Bronchial epithelial cell (primary cell): ENCODE results near the gene FAM53B. TPM values are rescaled to one million over a fixed set of nuclear protein-coding genes. Genes with fewer than 3 reads are reported as not detected.
"Not testable (repeated sequence)": the region's sequence is repeated elsewhere in the genome, so short reads cannot be mapped to it uniquely, and the experiment has no call there.

Source experiments
- DNase-seq: peaks from one replicate; pipeline ENCODE4 v3.0.0-alpha.2; 2010; ENCODE audit warnings: low read depth
- FAIRE-seq: peaks from 2 replicates; lab custom pipeline; 2011; peaks lifted over from hg19 to GRCh38; lab: Jason Lieb, UNC
- H3K27me3 ChIP-seq: 2 replicates; pipeline ENCODE4 v1.5.1; 2011; ENCODE audit warnings: low read length; ENCODE audit not compliant: control insufficient read depth, insufficient read depth
- H3K36me3 ChIP-seq: 2 replicates; pipeline ENCODE4 v1.5.1; 2011; ENCODE audit warnings: low read length; ENCODE audit not compliant: control insufficient read depth, insufficient read depth
- H3K4me3 ChIP-seq: 2 replicates; pipeline ENCODE4 v1.5.1; 2011; ENCODE audit warnings: mild to moderate bottlenecking, low read depth, low read length, control low read depth
- total RNA-seq: library from RNA; depleted of rRNA; stranded (reverse); fragments of >200 nt; gene quantifications from 2 replicates; pipeline ENCODE4 v1.2.1, GENCODE V29; 2014
- TF ChIP-seq, protein P1 (sequence below): IDR thresholded peaks from 2 replicates; pipeline ENCODE4 v1.5.1; 2011; ENCODE audit warnings: mild to moderate bottlenecking, moderate library complexity, low read length, control low read depth, inconsistent platforms; ENCODE audit not compliant: insufficient read depth, severe bottlenecking

FAM53B gene
- total RNA-seq, 1 donor from 2014 or later: 19.5 TPM

DNA sequence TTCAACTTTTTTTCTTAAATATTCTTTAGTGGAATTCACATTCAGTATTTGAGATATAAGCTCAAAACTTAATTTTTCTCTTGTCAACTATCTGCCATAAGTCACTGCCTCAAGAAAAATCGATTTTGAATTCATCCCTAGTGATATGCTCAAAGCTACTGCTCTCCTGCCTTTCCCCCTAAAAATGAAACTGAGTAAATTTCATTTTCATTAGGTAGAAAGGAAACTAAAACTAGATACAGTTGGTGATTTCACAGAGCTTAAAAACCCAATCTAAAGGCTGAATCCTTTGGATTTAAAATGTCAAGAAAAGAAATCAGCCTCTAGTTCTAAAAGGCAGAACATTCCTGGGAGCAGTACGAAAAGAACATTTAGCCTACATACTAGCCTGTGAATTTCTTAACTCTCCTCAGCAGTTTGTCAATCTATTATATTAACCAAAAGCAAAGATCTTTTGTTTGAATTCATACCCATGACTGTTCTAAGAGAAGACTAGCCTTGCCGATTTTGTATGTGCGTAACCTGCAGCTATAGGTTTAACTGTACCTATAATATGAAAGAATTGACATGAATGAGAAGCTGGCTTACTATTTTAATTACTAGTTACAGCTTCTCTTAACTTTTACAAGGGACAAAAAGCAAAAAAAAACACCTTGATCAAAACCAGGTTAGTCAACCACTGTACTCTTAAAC is 4.9 kb upstream of the FAM53B start:
- Histone ChIP-seq H3K4me3 (no peak overlapping the region), H3K27me3 (no peaks in the 10 kb centered on the region), H3K36me3 (no peaks in the 10 kb centered on the region)
- DNase-seq (no peak), FAIRE-seq (no peak)
- TF ChIP-seq, protein P1, sequence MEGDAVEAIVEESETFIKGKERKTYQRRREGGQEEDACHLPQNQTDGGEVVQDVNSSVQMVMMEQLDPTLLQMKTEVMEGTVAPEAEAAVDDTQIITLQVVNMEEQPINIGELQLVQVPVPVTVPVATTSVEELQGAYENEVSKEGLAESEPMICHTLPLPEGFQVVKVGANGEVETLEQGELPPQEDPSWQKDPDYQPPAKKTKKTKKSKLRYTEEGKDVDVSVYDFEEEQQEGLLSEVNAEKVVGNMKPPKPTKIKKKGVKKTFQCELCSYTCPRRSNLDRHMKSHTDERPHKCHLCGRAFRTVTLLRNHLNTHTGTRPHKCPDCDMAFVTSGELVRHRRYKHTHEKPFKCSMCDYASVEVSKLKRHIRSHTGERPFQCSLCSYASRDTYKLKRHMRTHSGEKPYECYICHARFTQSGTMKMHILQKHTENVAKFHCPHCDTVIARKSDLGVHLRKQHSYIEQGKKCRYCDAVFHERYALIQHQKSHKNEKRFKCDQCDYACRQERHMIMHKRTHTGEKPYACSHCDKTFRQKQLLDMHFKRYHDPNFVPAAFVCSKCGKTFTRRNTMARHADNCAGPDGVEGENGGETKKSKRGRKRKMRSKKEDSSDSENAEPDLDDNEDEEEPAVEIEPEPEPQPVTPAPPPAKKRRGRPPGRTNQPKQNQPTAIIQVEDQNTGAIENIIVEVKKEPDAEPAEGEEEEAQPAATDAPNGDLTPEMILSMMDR: no peak

DNA sequence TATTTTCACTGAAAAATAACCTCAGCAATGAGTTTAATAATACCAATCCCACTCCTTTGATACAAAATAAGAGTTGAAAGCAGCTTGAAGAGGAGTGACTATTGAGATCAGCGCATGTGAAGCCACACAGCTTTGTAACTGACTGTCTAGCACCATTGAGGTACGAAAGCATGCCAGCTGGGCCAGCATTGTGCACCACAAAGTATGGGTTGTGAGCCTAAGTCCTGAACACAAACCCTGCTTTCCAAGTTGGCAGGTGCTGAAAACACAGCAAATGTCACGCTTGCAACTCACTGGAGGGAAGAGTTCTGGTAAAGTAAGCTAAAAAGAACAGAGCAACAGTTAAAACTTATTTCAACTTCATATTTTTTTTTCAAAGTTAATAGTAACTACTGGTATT is 4.0 kb upstream of the FAM53B start:
- peak; percentile 86 for FAIRE-seq

DNA sequence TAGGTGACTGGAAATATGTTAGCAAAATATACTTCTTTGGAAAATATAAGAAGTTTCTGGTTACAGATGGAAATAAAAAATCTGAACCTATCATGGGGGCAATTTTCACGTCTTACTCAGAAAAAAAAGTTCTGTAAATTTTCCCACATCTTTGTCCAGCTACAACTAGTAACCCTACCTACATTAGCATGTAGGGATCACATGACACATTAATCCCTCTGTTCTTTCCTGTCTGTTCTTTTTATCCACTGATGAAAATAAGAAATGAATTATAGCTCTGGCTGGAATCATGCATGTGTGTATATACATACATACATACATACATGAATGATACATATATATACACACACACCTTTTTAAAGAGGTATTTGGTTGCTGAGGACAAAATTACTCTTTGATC is 3.6 kb upstream of the FAM53B start:
- TF ChIP-seq, protein P1: no peak
- Histone ChIP-seq H3K36me3 (no peaks in the 10 kb centered on the region), H3K27me3 (no peaks in the 10 kb centered on the region), H3K4me3 (no peak overlapping the region)
- FAIRE-seq: no peak
- DNase-seq: no peak

More for the DNA sequence above, 4.0 kb upstream of the FAM53B start:
- DNase-seq: no peak
- Histone ChIP-seq H3K27me3 (no peaks in the 10 kb centered on the region), H3K4me3 (no peak overlapping the region), H3K36me3 (no peaks in the 10 kb centered on the region)
- TF ChIP-seq, protein P1: no peak

DNA sequence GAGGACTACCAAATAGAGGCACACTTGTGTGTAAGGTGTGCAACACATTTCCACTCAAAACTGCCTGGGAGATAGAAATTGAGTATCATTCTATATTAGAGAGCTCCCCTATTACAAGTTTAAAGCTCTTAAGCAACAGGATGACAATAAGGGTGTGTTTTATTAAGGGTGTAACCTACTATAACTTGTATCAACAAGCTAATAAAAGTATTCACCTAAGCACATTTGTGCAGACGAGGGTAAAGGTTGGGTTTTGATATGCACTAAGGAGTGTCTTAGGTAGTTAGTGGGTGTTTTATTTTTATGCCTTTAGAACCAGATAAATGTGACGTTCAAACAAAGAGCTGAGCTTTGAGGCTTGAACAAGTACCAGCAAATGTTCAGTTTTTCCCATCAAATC is 2.8 kb upstream of the FAM53B start:
- DNase-seq: peak; percentile 81
- Histone ChIP-seq H3K36me3 (no peaks in the 10 kb centered on the region), H3K27me3 (no peaks in the 10 kb centered on the region), H3K4me3 (no peak overlapping the region)
- TF ChIP-seq, protein P1: no peak
- no peak for FAIRE-seq

DNA sequence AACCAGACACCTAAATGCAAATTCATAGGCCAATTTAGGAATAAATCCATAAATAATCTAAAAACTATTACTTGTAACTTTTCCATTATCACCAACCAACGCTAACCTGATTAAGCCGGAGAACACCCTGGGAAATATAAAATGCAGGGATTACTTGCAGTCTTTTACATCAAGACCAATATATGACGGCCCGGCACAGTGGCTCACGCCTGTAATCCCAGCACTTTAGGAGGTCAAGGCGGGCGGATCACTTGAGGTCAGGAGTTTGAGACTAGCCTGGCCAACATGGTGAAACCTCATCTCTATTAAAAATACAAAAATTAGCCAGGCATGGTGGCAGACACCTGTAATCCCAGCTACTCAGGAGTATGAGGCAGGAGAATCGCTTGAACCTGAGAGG is 2.3 kb upstream of the FAM53B start:
- H3K27me3 ChIP-seq, DNase-seq, H3K4me3 ChIP-seq, FAIRE-seq, H3K36me3 ChIP-seq: not testable (repeated sequence)

DNA sequence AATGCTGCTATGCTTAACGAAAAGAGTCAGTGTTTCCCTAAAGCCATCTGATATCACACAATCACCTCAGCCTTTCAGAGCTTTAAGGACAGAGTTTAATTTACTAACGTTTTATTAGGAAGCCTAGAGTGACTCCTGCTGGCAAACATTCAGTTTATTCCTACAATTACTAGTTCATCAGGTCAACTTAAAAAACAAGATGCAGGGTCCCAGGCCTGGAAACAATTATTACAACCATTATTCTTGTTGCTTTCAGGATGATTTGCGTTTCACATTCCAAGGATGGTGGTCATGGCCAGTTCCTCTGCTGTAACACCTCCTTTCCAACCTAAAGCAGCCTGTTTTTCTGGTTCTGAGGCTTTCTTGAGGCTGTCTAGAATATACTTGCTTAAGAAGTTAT is 1.5 kb upstream of the FAM53B start:
- peak; percentile 92 for DNase-seq
- TF ChIP-seq, protein P1: peak; percentile 20
- no peaks in the 10 kb centered on the region for H3K36me3 ChIP-seq
- no peak for FAIRE-seq
- H3K4me3 ChIP-seq: no peak overlapping the region
- no peaks in the 10 kb centered on the region for H3K27me3 ChIP-seq
